HL-60/S4 (cell line): ENCODE data around the gene RHEB.

Source experiments
- in situ Hi-C: fragments of 300-500 bp; cut with MboI; formaldehyde crosslinking; loops from 2 replicates; pipeline ENCODE4 v1.14.3; 2022; ENCODE audit warnings: low sequenced_read_pairs

Gene RHEB

DNA sequence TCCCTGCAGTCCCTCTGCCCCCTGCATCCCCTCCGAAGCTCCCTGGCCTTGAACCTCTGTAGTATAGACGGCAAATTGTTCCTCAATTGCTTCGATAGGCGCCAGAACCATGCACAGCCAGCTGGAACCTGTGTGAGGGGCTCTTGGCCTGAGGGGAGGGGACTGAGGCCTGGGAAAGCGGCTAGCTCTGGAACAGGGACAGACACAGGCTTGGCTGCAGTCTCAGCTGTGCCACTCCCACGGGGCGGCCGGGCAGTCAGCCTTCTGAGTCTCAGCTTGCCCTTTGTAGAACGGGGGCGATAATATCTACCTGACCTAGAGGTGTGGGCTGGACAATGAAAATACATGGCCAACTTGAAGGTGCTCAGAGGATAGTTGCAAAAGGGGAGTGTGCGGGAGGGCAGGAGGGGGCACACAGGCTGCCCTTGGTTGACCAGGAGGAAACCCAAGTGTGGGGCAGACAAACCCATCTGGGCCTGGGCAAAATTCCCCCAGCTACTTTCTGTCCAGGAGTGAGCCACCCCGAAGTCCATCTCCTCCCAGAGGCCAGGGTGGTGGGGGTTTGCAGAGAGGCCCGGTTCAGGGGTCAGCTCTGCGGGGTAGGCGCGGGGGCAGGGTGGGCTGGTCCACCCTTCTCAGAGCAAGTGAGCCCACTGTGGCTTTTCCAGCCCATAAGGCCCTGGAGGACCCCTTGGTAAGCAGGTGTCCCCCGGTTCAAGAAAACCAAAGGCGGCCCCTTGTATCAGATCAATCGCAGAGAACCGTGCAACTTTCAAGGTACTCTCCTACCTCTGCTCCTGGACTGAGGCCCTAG is 84.4 kb downstream of the RHEB start:
- in situ Hi-C loops, result no loop called here

DNA sequence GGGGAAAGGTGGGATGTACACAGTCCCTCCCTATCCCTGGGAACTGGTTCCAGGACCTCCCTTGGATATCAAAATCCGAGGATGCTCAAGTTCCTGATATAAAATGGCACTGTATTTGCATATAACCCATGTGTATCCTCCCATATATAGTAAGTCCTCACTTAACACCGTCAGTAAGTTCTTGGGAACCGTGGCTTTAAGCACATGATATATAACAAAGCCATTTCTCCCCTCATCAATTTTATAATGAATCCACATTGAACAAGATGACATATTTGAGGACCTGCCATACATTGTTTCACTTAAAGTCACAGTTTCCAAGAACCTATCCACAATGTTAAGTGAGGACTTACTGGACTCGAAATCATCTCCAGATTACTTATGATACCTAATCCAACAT is 85.1 kb downstream of the RHEB start:
- in situ Hi-C loops, result no loop called here

DNA sequence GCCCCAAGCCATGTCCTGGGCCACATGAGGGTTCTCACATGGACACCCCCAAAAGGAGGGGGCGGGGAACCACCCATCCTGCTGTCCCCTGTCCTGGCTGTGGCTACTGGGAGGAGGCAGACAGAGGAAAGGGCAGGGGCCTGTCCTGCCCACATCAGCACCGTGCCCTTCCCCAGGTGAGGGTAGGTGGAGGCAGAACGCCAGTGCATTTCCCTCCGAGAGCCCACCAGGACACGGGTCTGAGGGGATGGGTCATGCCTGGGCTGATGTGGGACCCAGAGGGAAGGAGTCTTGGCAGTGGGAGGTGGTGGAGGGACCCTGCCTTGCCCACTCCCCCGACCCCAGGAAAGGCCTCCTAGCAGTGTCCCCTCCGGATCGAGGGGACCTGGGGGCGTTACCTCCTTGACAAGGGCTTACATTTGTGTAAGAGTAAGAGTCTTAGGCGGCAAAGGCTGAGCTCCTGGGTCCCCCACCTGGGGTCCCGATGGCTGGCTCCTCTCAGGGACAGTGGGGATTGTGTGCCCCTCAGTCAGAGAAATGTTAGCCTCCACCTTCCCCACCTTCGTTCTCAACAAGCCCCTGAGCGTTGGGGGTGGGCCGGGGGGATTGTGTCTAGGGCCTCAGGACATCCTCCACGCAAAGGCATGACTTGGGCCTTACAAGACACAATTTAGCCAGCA is 85.8 kb downstream of the RHEB start:
- in situ Hi-C loops, result no loop called here

DNA sequence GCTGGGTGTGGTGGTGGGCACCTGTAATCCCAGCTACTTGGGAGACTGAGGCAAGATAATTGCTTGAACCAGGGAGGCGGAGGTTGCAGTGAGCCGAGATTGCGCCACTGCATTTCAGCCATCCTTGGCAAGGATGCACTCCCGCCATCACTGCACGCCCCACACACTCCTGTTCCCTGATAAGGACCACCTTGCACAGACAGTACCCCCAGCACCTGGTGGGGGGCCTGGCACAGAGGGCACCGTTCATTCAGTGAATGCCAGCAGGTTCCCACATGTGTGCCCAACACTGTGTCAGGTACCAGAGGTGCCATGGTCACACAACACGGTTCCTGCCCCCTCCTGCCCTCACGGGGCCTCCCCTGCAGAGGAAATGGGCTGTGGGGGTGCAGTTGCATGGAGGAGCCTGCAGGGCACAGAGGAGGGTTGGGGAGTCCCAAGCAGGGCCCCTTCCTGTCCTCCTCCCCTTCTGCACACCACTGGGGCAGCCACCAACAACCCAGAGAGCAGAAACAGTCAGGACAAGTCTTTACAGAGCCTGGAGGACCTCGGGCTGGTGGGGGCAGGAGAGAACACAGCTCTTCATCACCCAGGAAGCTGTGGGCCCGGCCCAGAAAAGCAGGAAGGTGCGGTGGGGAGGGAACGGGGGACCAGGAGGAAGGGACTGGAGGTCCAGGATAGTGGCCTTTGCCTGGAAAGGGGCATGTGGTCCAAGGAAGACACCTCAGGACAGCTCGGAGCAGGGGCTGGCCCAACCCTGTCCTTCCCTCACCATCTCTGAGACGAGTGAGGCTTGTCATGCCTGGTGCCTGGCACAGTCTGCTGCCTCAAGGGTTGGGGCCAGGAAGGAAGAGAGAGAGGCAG is 86.8 kb downstream of the RHEB start:
- in situ Hi-C loops, result no loop called here

DNA sequence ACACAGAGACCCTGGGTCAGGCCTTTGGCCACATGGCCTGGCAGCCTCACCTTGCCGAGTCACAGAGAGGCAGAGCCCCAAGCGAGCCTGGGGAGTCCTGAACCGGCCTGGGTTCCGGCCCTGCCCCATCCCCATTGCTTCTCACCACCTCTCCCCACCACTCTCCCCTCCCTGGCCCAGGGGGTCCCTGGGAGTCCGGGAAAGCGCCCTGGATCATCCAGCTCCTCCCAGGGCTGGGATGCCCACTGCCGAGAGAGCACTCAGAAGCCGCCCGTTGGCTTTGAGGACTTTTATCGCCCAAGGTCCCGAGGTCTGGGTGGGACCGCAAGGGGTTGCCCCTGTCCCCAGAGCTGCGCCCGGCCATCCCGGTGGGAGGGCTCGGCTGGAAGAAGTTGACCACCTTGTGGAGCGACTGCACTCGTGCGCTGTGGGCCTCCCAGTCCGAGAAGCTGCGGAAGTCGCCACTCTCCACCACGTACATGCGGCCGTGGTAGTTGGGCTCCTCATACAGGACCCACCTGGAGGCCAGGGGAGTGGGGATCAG is 87.9 kb downstream of the RHEB start:
- in situ Hi-C loops, result no loop called here

DNA sequence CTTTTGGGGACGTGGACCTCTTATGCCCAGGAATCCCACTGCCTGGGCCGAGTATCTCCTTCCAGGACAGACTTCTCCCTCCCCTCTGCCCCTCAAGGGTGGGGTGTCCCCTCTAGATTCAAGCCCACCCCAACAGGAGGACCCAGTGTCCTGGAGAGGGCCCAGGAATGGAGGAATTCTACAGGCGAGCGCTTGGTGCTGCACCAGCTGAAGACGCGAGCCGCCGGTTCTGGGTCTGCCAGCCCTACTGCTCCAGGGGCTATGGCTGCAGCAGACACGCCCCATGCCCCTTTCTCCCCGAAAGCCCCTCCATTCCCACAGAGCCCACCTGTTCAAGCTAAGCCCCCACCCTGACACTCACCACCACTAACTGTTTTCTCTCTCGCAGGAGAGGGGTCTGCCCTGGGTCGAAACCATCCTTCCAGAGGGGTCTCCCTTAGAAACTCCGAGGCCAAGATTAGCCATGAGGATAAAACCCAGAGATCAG is 88.4 kb downstream of the RHEB start:
- in situ Hi-C loops, result no loop called here

DNA sequence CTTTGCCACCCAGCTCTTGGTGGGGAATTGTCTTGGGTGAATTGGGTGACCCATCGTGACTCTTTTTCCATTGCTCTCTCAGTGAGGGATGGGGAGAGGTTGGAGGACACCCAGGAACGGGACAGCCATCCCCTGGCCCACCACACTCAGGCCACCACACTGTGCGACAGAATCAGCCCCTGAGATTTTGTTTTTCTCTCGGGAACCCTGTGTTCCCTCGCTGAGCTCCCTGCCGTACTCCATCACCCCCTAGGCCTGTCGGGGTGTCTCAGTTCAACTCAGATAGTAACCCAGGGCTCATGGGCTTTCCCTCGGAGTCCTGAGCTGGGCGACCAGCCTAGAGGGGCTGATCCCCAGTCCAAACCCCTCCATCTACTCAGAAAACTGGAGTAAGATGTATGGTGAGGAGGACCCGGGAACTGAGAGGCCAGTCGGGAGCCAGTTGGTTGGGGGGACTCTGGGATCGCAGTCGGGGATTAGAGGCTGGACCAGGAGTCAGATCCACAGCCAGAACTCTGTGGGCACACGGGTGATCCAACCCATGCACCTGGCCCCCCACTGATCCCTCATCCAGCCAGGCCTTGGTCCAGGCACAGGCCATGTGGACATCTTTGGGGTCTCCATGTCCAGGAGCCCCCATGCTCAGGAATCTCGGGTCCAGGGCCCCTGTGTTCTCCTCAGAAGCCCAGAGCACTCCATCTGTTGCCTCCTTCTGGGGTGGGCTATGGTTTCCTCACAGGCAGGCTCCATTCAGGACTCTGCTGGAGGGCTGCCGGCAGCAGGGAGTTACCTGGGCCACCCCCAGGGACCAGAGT is 89.1 kb downstream of the RHEB start:
- in situ Hi-C loops, result no loop called here

DNA sequence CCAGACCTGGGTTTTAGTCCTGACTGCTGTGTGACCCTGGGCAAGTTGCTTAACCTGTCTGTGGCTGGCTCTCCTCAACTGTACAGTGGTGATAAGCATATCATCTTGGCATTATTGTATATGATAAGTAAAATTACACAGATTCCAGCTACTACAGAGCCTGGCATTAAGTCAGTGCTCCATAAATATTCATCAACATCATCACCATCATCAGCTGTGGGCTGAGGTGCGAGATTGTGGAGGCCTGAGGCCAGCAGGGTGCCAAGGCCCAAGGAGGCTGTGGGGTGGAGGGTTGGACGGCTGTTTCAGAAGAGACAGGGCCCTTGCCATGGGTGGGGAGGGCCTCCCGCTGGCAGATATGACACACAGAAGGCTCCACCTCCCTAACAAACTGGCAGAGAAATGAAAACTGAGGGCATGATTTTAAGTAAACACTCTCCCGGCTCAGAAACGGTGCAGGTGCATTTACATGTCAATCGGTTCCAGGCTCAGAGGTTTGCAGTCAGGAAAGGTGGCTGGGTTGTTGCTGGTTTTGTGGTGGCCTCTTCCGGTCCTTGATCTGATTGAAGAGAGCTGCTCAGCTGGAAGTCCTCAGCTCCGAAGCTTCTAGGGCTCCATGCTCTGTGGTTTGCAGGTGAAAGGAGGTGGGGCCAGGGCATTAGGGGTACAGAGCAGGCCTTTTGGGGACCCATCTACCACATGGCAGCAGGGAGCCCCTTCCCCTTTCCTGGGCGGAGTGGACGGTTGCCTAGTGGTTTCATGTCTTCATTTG is 89.9 kb downstream of the RHEB start:
- in situ Hi-C loops, result no loop called here

DNA sequence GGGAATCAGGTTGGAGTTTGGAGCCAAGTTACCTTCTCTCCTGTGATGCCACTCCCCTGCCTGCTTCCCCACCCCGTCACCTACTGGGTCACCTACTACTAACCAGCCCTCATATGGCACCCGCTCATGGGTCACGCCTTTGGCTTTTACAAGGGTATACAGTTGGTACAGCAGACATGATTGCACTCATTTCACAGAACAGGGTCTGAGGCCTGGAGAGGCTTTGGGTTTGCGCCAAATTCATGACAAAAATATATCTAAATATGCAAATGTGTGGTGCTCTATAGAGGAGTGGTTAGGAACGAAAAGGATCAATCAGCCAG is 90.5 kb downstream of the RHEB start:
- in situ Hi-C loops, result no loop called here

DNA sequence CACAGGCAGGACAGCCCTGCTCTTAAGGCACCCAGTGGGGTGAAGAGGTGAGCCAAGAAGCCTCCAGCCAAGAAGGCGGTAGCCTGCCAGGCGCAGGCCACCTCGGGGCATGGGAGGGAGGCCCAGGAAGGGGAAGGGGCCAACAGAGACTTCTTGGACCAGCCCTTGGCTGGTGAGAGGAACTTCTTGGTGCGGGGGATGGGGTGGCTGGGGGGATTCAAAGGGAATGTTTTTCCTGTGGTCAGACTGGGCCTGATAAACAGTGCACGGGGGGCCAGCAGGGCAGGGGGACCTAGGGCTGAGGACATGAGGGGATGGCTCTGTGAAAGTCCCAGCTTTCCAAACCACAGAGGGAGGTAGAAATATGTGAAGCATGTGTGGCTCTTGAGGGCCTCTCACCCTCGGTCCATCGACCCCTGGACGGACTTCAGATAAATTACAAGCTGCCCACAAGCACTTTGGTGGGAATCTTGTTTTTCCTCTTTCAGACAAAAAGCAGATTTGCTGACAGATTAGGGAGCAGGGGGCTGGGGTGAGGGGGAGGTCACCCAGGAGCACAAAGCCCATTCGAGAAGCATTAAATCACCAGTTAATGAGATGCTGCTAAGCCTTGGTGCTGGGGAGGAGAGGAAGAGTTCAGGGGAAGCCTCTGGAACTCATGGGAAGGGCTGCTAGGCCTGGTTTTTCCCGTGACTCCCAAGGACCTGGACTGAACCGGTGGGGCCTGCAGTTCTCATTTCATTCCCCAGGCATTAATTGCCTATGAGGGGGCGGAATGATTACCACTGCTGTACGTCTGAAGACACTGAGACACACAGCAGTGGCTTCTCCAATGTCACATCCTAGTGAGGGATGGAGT is 91.1 kb downstream of the RHEB start:
- in situ Hi-C loops, result no loop called here

DNA sequence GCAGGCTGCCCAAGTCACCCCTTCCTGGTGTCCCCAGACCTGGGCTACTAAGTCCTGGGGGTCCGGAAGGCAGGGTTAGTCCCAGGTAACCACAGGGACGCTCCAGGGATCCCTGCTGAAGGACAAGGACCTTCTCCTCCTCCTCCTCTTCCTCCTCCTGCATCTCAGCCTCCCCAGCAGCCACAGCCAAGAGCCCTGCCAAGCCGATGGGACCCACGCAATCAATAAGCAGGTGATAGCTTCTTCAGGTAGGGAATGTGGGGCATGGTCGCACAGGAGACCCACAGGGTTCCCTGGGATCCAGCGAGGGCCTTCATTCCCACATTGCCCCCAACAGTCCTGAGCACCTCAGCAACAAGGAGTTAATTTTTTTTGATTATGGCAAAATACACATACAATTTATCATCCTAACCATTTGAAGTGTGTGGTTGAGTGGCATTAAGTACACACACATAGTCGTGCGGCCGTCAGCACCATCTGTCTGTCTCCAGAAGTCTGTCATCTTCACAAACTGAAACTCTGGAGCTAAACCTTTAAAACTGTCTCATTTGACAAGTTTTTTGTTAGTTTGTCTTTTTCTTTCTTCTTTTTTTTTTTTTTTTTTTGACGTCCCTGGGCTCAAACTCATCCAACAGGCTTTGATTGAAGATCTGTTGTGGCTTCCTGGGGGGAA is 91.9 kb downstream of the RHEB start:
- in situ Hi-C loops, result no loop called here

DNA sequence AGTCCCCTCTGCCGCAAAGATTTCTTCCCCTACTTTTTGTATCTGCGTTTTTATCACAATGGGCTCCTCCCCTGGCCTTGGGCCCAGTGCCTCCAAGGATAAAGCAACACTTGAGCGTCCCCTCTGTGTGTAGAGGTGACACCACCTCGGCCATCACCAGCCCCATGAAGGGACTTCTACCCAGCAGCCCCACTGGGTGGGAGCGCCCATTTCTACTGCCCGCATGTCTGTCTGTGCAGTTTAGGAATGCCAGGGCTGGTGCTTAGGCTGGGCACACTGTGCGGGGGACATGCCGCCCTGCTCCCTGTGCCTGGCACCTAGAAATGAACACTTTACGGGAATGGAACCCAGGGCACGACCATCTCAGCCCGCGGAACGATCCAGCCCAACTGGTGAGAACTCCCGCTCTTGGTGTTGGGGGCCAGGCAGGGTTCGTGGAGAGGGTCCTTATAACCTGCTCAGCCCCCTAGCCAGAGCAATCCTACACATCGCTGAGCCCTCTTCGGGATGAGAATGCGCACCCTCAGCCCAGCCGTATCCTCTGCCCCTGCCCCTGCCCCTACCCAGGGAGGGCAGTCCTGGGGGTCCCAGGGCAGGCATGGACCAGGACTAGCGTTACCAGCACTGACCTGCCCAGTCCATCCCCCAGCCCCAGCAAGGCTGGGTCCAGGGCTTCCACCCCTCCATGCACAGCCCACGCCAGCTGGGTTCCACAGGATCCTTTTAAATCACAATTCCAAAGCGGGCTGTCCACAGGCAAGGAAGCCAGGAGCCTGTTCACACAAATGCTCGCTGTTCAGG is 92.6 kb downstream of the RHEB start:
- in situ Hi-C loops, result no loop called here

DNA sequence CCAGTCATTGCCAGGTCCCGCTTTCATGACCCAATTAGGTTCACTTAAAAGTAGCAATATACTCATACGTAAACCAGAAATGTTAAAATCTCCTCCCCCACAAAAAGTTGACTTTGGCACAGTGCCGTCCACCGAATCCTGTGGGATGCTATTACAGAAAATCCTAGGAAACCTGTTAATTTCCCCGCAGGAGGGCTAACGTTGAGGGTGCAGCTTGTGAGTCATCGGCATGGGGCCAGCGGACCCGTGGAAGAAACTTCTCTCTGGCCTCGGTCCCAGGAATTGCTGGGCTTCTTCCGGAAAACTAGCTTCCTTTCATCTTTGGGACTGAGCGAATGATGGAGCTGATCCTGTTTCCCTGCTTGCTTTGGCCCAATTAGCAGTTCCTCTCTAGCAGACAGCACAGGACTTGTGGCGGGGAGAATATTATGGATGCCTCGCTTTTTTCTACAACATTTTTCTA is 93.2 kb downstream of the RHEB start:
- in situ Hi-C loops, result no loop called here

DNA sequence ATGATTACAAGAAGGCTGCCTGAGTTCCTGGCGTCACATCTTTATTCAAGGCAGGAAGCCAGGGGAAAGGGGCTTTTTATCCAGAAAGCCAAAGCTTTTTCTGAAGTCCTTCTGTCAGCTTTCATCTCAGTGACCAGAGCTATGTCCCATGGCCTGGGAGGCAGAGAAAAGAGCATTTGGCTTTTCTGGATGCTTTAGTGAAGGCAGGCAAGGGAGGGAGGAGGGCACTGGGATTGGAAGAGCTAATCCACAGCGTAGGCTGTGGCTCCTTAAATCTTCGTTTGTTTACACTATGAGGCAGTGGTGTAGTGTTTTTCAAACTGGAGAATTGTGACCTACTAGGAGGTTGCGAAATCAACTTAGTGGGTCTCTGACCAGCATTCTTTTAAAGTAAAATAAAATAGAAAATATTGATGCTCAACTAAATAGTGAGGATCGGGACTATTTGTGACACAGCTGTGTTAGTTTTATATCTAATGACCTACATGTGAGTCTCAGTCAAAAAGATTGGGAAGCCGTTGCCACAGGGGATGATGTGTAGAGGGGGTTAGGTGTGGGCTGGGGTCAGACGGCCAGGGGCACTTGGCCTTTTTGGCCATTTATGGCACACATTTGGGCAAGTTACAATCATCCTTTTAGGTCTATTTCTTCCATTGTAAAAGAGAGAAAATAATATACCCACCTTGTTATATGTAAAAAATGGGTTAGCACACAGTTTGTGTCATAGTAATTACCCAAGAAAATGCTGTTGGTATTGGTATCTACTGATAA is 93.8 kb downstream of the RHEB start:
- in situ Hi-C loops, result no loop called here

DNA sequence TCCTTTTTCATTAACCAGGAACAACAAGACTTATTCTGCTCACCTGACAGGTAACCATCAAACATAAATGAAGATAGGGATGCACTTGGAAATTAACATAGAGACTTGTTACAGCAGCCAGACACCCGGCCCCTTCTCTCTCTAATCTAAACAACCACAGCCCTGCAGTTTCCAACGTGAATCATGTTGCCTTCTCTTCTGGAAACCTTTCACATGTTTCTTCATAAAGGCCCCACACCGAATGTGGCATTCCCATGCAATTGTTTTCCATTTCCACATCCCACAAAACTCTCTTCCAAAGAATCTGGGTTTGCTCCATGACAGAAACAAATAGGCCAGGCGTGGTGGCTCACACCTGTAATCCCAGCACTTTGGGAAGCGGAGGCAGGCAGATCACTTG is 94.9 kb downstream of the RHEB start:
- in situ Hi-C loops, result no loop called here

DNA sequence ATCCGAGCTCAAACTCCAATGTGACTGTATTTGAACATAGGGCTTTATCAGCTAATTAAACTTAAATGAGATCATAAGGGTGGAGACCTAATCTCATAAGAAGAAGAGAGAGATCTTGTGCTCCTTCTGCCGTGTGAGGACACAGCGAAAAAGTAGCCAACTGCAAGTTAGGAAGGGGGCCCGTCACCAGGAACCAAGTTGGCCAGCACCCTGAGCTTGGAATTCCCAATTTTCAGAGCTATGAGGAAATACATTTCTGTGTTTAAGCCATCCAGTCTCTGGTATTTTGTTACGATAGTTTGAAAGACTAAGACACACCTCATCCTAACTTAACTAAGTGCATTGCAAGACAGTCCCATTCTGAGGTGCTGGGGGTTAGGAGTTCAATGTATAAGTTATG is 95.8 kb downstream of the RHEB start:
- in situ Hi-C loops, result no loop called here

DNA sequence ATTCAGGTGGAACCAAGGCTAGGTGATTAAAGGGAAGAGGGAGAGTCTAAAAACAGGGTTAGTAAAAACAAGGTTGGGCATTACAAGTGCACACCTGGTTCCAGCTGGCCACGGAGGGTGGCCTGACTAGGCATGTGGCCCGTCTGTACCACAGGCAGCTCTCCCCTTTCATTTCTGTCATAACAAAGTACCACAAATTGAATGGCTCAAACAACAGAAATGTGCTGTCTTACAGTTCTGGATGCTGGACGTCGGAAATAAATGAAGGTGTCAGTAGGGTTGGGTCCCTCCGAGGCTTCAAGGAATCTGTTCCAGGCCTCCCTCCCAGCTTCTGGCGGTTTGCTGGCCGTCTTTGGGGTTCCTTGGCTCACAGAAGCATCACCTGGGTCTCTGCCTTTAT is 96.5 kb downstream of the RHEB start:
- in situ Hi-C loops, result no loop called here
